H1 (cell line): ENCODE data around the gene GREB1. TPM values are rescaled to one million over a fixed set of nuclear protein-coding genes. Genes with fewer than 3 reads are reported as not detected.

Experiments
- CTCF ChIA-PET: fragments of 300-600 bp; sonication (Branson Sonifier 250); formaldehyde crosslinking; loops from one replicate; lab custom pipeline; 2021; ENCODE audit not compliant: partially characterized antibody; lab: Charles Lee
- POLR2A ChIA-PET: fragments of 300-600 bp; sonication (Branson Sonifier 250); formaldehyde crosslinking; loops from one replicate; lab custom pipeline; 2021; ENCODE audit warnings: inconsistent platforms; ENCODE audit not compliant: partially characterized antibody; lab: Charles Lee
- DNase-seq, 2 experiments: peaks; one replicate each; pipeline versions ENCODE4 v3.0.0 to v3.0.0-alpha.2; 2010 to 2022; ENCODE audit warnings: low spot score in 2 of 2, low read depth in 1 of 2, mixed read lengths in 1 of 2
- FAIRE-seq: peaks from 2 replicates; lab custom pipeline; 2011; peaks lifted over from hg19 to GRCh38; lab: Jason Lieb, UNC
- H2AFZ ChIP-seq: 2 replicates; pipeline ENCODE4 v1.8.1; 2012; ENCODE audit warnings: low read length, inconsistent platforms
- H2AK5ac ChIP-seq: 2 replicates; pipeline ENCODE4 v1.6.1; 2013; ENCODE audit warnings: low read depth, low read length
- H2BK120ac ChIP-seq: replicated peaks from 2 replicates; pipeline ENCODE3; 2013; ENCODE audit warnings: low read depth, low read length, inconsistent platforms
- H2BK12ac ChIP-seq: 2 replicates; pipeline ENCODE4 v1.6.1; 2013; ENCODE audit warnings: low read depth, low read length
- H2BK15ac ChIP-seq: 2 replicates; pipeline ENCODE4 v1.6.1; 2013; ENCODE audit warnings: low read length
- H2BK20ac ChIP-seq: 2 replicates; pipeline ENCODE4 v1.6.1; 2013; ENCODE audit warnings: low read length
- H2BK5ac ChIP-seq: 2 replicates; pipeline ENCODE4 v1.6.1; 2013; ENCODE audit warnings: low read depth, low read length
- H3K14ac ChIP-seq: 2 replicates; pipeline ENCODE4 v1.6.1; 2013; ENCODE audit warnings: inconsistent platforms; ENCODE audit not compliant: insufficient read length
- H3K18ac ChIP-seq: 2 replicates; pipeline ENCODE4 v1.6.1; 2013; ENCODE audit warnings: low read length; ENCODE audit errors: extremely low read depth
- H3K23ac ChIP-seq: 2 replicates; pipeline ENCODE4 v1.6.1; 2013; ENCODE audit warnings: inconsistent platforms; ENCODE audit not compliant: insufficient read length
- H3K23me2 ChIP-seq: 2 replicates; pipeline ENCODE4 v1.6.1; 2013; ENCODE audit warnings: low read depth, low read length
- H3K27ac ChIP-seq: 2 replicates; pipeline ENCODE4 v1.6.1; 2011; ENCODE audit warnings: low read depth, low read length, inconsistent platforms
- H3K27me3 ChIP-seq, 4 experiments: replicated peaks in 1 of 4; 1 replicate in 1 of 4; 2 replicates in 3 of 4; pipeline versions ENCODE4 v1.6.1 to v1.8.1; 2011 to 2013; ENCODE audit warnings: low read length in 3 of 4, mild to moderate bottlenecking in 3 of 4, inconsistent platforms in 2 of 4, mixed read lengths in 2 of 4, moderate library complexity in 1 of 4; ENCODE audit not compliant: control insufficient read depth in 3 of 4, insufficient read depth in 3 of 4; ENCODE audit errors: extremely low read depth in 1 of 4
- H3K36me3 ChIP-seq, 4 experiments: 2 replicates each; pipeline versions ENCODE4 v1.6.1 to v1.8.1; 2011 to 2013; ENCODE audit warnings: mild to moderate bottlenecking in 4 of 4, low read length in 3 of 4, moderate library complexity in 2 of 4, control low read depth in 1 of 4, inconsistent platforms in 1 of 4; ENCODE audit not compliant: insufficient read depth in 4 of 4, control insufficient read depth in 2 of 4
- H3K4ac ChIP-seq: replicated peaks from 2 replicates; pipeline ENCODE3; 2013; ENCODE audit warnings: low read length, low read depth, mixed read lengths, inconsistent platforms; ENCODE audit not compliant: insufficient read length
- H3K4me1 ChIP-seq, 4 experiments: replicated peaks in 1 of 4; 1 replicate in 1 of 4; 2 replicates in 3 of 4; pipeline versions ENCODE4 v1.6.1 to v1.8.1; 2011 to 2013; ENCODE audit warnings: low read length in 3 of 4, inconsistent platforms in 2 of 4, mixed read lengths in 1 of 4; ENCODE audit not compliant: insufficient read depth in 4 of 4, control insufficient read depth in 3 of 4
- H3K4me2 ChIP-seq, 2 experiments: 2 replicates each; pipeline versions ENCODE4 v1.6.1 to v1.8.1; 2011 to 2013; ENCODE audit warnings: low read depth in 2 of 2, low read length in 2 of 2, control low read depth in 1 of 2, inconsistent platforms in 1 of 2, mild to moderate bottlenecking in 1 of 2; ENCODE audit not compliant: insufficient read depth in 1 of 2
- H3K4me3 ChIP-seq, 4 experiments: fragments of 200-600, 300-600 bp in 1 of 4; sonication (generic), shearing (Covaris generic), sonication (Bioruptor Twin) in 1 of 4; 2 replicates each; pipeline versions ENCODE4 v1.5.1 to v1.8.1; 2011 to 2016; ENCODE audit warnings: low read length in 4 of 4, low read depth in 3 of 4, control low read depth in 2 of 4, inconsistent platforms in 2 of 4, mild to moderate bottlenecking in 2 of 4, mixed read lengths in 1 of 4, moderate library complexity in 1 of 4; ENCODE audit not compliant: insufficient read depth in 2 of 4; ENCODE audit errors: extremely low read depth in 1 of 4
- H3K56ac ChIP-seq: replicated peaks from 2 replicates; pipeline ENCODE3; 2013; ENCODE audit warnings: low read depth, mild to moderate bottlenecking, mixed read lengths, low read length, inconsistent platforms; ENCODE audit not compliant: insufficient read length
- H3K79me1 ChIP-seq: 2 replicates; pipeline ENCODE4 v1.6.1; 2013; ENCODE audit warnings: low read depth, low read length, control low read depth
- H3K79me2 ChIP-seq, 2 experiments: 2 replicates each; pipeline versions ENCODE4 v1.6.1 to v1.8.1; 2012 to 2013; ENCODE audit warnings: low read length in 2 of 2, mild to moderate bottlenecking in 2 of 2, inconsistent platforms in 1 of 2; ENCODE audit not compliant: insufficient read depth in 2 of 2, control insufficient read depth in 1 of 2
- H3K9ac ChIP-seq, 4 experiments: replicated peaks in 1 of 4; 1 replicate in 1 of 4; 2 replicates in 3 of 4; pipeline versions ENCODE4 v1.6.1 to v1.8.1; 2011 to 2013; ENCODE audit warnings: low read depth in 3 of 4, low read length in 3 of 4, control low read depth in 2 of 4, mild to moderate bottlenecking in 2 of 4, moderate library complexity in 2 of 4, inconsistent platforms in 1 of 4; ENCODE audit errors: extremely low read depth in 1 of 4
- H3K9me3 ChIP-seq, 2 experiments: 2 replicates each; pipeline versions ENCODE4 v1.6.1 to v1.8.1; 2012 to 2013; ENCODE audit warnings: mild to moderate bottlenecking in 2 of 2, moderate library complexity in 2 of 2, control low read depth in 1 of 2, inconsistent platforms in 1 of 2, low read depth in 1 of 2, low read length in 1 of 2, mixed read lengths in 1 of 2; ENCODE audit not compliant: insufficient read depth in 2 of 2
- H4K20me1 ChIP-seq, 2 experiments: replicated peaks in 1 of 2; 2 replicates each; pipeline versions ENCODE3 to v1.8.1; 2011 to 2013; ENCODE audit warnings: inconsistent platforms in 2 of 2, low read length in 2 of 2, mild to moderate bottlenecking in 1 of 2; ENCODE audit not compliant: insufficient read depth in 2 of 2, control insufficient read depth in 1 of 2
- H4K5ac ChIP-seq: 2 replicates; pipeline ENCODE4 v1.6.1; 2013; ENCODE audit warnings: low read length, low read depth, mixed read lengths, inconsistent platforms; ENCODE audit not compliant: insufficient read length
- H4K8ac ChIP-seq: 2 replicates; pipeline ENCODE4 v1.8.0; 2013; ENCODE audit warnings: mild to moderate bottlenecking, moderate library complexity, low read length, inconsistent platforms; ENCODE audit not compliant: insufficient read depth; ENCODE audit errors: extremely low read depth
- H4K91ac ChIP-seq: replicated peaks from 2 replicates; pipeline ENCODE3; 2013; ENCODE audit warnings: low read length, mixed read lengths, inconsistent platforms; ENCODE audit not compliant: insufficient read length
- KDM1A ChIP-seq: fragments of 200-600, 300-600 bp; sonication (generic); IDR thresholded peaks from 2 replicates; pipeline ENCODE4 v1.7.1; 2016; ENCODE audit warnings: mild to moderate bottlenecking, low read length, borderline replicate concordance
- WGBS, 2 experiments: shearing (Covaris generic) in 1 of 2; methylation state at CpG; one replicate each; pipeline versions ENCODE4 v1.1.6 to v1.1.7; 2013 to 2015; ENCODE audit warnings: low lambda C conversion rate in 2 of 2, mixed read lengths in 2 of 2, inconsistent platforms in 1 of 2, low coverage in 1 of 2, missing lambda C conversion rate in 1 of 2; ENCODE audit not compliant: insufficient replicate concordance in 2 of 2, insufficient coverage in 1 of 2, insufficient read length in 1 of 2; ENCODE audit errors: extremely low coverage in 1 of 2, missing lambda C conversion rate in 1 of 2; 5-methylcytosine and 5-hydroxymethylcytosine counted together
- polyA plus RNA-seq, 7 experiments: library from polyadenylated mRNA; depleted of rRNA in 3 of 7; stranded (reverse) in 5 of 7; unstranded in 2 of 7; fragments of >200 nt in 5 of 7; fragments of 200-250 nt in 2 of 7; gene quantifications; 1 replicate in 5 of 7; 2 replicates in 1 of 7; 4 replicates in 1 of 7; pipeline versions ENCODE4 v1.2.1 to v1.2.3, GENCODE V29; 2011 to 2013; ENCODE audit warnings: missing spikeins in 2 of 7, mixed read lengths in 2 of 7
- total RNA-seq: library from RNA; stranded (reverse); fragmentation: NEBNext Ultra II Directional; extraction: Animal tissue kit (Norgen Biotek cat#: 25700); gene quantifications from 2 replicates; pipeline ENCODE4 v1.2.1, GENCODE V29; 2021

Gene GREB1
- total and polyA plus RNA-seq, 2 of the 8 experiments (the other 6 are each of a cell fraction or from before 2014, with no cell fraction given) = 7.9 to 43.4 TPM

GRCh38 chr2:11618708-11619062 is 84.8 kb downstream of the GREB1 start:
- POLR2A ChIA-PET = no interaction called here
- no peak for TF ChIP-seq KDM1A

More at GRCh38 chr2:11618708-11619062, 84.8 kb downstream of the GREB1 start:
- H3K4me1 ChIP-seq = no peaks in the 10 kb centered on the region
- peaks cover 0 to 10% (median 6%) of the 10 kb centered on the region in 4 experiments; a peak in 5 of 8 replicates for H3K36me3 ChIP-seq
- H3K23me2 ChIP-seq = no peaks in the 10 kb centered on the region
- peaks cover 0 to 6% of the 10 kb centered on the region in 2 experiments for H4K20me1 ChIP-seq
- no peak overlapping the region for H2BK15ac ChIP-seq
- H3K14ac ChIP-seq = no peak overlapping the region
- no peak overlapping the region for H3K27ac ChIP-seq
- WGBS, 2 experiments = 96% methylated on average over 20 of the region's 20 CpGs; no CpG with 5 or more reads in 1 of the 2 experiments
- no peak overlapping the region for H3K4me3 ChIP-seq
- H3K56ac ChIP-seq = no peak overlapping the region
- H3K79me2 ChIP-seq = no peaks in the 10 kb centered on the region; a peak in 1 of 4 replicates
- H2BK12ac ChIP-seq = no peak overlapping the region
- H3K9me3 ChIP-seq = no peaks in the 10 kb centered on the region
- no peaks in the 10 kb centered on the region for H3K79me1 ChIP-seq
- no peak overlapping the region for H3K23ac ChIP-seq
- H3K9ac ChIP-seq = no peak overlapping the region
- no peak overlapping the region for H2AFZ ChIP-seq
- no peak overlapping the region for H4K91ac ChIP-seq
- no peaks in the 10 kb centered on the region for H3K27me3 ChIP-seq
- no peak overlapping the region for H2BK120ac ChIP-seq
- no peak for FAIRE-seq
- no peak overlapping the region for H3K4me2 ChIP-seq
- CTCF ChIA-PET = interaction anchor here (1.1 to 2.1 kb wide), 2 partner anchors 10 to 34 kb away, joined by 4 to 5 read pairs; no protein-coding TSS in a partner anchor
- no peak overlapping the region for H4K8ac ChIP-seq
- H3K18ac ChIP-seq = no peak overlapping the region
- H4K5ac ChIP-seq = no peak overlapping the region
- no peak overlapping the region for H2BK20ac ChIP-seq
- no peak for DNase-seq
- H2AK5ac ChIP-seq = no peak overlapping the region
- H3K4ac ChIP-seq = no peak overlapping the region
- H2BK5ac ChIP-seq = no peak overlapping the region
